ENCODE results near the gene PTGER1. TPM values are rescaled to one million over a fixed set of nuclear protein-coding genes. Genes with fewer than 3 reads are reported as not detected.

Gene PTGER1
- total and polyA plus RNA-seq, 2 experiments from 2014 or later: 0.57 TPM; not detected in 1

DNA sequence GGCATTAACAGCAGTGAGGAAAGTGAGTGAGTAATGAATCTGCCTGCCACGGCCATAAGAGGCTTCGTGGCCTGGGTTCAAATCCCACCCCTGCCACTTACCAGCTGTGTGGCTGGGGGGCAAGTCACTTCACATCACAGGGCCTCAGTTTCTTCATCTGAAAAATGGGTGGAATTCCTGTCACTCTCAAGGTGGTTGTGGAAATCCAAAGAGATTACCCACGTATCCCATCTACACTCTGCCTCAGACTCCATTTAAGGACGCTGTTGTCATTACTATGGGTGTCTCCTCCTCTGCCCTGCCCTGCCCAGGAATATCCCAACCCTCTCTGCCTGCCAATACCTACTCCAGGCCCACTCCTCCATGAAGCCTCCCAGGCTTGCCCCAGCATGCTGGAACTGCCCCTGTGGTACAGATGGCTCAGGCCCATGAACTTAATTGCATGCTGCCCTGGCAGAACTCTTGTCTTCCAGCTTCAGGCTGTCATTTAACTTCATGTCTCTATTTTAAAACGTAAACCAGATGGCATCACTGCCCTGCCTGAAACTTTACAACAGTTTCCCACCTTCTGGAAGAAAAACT lies 17.7 kb upstream of the PTGER1 start (continued):
- TF ChIP-seq, protein P1, sequence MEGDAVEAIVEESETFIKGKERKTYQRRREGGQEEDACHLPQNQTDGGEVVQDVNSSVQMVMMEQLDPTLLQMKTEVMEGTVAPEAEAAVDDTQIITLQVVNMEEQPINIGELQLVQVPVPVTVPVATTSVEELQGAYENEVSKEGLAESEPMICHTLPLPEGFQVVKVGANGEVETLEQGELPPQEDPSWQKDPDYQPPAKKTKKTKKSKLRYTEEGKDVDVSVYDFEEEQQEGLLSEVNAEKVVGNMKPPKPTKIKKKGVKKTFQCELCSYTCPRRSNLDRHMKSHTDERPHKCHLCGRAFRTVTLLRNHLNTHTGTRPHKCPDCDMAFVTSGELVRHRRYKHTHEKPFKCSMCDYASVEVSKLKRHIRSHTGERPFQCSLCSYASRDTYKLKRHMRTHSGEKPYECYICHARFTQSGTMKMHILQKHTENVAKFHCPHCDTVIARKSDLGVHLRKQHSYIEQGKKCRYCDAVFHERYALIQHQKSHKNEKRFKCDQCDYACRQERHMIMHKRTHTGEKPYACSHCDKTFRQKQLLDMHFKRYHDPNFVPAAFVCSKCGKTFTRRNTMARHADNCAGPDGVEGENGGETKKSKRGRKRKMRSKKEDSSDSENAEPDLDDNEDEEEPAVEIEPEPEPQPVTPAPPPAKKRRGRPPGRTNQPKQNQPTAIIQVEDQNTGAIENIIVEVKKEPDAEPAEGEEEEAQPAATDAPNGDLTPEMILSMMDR (conservative IDR thresholded peaks at IDR 0.05; ENCODE audit: low read depth in 2 of 2): no peak
- no peak for TF ChIP-seq ZNF114 (CRISPR knock-in tag; IDR thresholded peaks at IDR 0.05)

DNA sequence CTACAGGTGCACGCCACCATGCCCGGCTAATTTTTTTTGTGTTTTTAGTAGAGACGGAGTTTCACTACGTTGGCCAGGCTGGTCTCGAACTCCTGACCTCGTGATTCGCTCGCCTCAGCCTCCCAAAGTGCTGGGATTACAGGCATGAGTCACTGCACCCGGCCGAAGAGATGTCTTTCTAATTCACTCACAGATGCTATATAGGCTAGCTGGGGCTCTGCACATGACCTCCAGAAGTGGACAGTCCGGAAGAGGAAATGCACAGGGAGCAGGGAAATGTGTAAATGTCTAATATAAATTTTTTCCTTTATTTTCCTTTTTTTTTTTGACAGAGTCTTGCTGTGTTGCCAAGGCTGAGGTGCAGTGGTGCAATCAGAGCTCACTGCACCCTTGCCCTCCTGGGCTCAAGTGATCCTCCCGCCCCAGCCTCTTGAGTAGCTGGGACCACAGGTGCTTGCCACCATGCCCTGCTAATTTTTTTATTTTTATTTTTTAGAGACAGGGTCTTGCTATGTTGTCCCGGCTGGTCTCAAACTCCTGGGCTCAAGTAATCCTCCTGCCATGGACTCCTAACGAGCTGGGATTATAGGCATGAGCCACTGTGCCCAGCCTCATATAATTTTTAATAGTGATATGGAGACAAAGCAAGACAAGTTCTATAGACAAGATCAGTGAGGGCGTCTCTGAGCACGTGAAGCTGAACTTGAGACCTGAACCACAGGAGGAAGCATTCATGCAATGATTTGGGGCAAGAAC lies 12.4 kb upstream of the PTGER1 start:
- TF ChIP-seq, protein P1 (conservative IDR thresholded peaks at IDR 0.05; ENCODE audit: low read depth in 2 of 2): no peak
- TF ChIP-seq JUNB (IDR thresholded peaks at IDR 0.05; ENCODE audit: unreplicated experiment) (no peak), CREB1 (CRISPR knock-in tag; IDR thresholded peaks at IDR 0.05; ENCODE audit: low read depth) (no peak), EZH2phosphoT487 (IDR thresholded peaks at IDR 0.05; ENCODE audit: unreplicated experiment) (no peak), POLR2AphosphoS5 (IDR thresholded peaks at IDR 0.05; ENCODE audit: low read depth) (no peak)
- TF ChIP-seq, protein P2, sequence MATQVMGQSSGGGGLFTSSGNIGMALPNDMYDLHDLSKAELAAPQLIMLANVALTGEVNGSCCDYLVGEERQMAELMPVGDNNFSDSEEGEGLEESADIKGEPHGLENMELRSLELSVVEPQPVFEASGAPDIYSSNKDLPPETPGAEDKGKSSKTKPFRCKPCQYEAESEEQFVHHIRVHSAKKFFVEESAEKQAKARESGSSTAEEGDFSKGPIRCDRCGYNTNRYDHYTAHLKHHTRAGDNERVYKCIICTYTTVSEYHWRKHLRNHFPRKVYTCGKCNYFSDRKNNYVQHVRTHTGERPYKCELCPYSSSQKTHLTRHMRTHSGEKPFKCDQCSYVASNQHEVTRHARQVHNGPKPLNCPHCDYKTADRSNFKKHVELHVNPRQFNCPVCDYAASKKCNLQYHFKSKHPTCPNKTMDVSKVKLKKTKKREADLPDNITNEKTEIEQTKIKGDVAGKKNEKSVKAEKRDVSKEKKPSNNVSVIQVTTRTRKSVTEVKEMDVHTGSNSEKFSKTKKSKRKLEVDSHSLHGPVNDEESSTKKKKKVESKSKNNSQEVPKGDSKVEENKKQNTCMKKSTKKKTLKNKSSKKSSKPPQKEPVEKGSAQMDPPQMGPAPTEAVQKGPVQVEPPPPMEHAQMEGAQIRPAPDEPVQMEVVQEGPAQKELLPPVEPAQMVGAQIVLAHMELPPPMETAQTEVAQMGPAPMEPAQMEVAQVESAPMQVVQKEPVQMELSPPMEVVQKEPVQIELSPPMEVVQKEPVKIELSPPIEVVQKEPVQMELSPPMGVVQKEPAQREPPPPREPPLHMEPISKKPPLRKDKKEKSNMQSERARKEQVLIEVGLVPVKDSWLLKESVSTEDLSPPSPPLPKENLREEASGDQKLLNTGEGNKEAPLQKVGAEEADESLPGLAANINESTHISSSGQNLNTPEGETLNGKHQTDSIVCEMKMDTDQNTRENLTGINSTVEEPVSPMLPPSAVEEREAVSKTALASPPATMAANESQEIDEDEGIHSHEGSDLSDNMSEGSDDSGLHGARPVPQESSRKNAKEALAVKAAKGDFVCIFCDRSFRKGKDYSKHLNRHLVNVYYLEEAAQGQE (IDR thresholded peaks at IDR 0.05; ENCODE audit: unreplicated experiment): no peak
- TF ChIP-seq, protein P3, sequence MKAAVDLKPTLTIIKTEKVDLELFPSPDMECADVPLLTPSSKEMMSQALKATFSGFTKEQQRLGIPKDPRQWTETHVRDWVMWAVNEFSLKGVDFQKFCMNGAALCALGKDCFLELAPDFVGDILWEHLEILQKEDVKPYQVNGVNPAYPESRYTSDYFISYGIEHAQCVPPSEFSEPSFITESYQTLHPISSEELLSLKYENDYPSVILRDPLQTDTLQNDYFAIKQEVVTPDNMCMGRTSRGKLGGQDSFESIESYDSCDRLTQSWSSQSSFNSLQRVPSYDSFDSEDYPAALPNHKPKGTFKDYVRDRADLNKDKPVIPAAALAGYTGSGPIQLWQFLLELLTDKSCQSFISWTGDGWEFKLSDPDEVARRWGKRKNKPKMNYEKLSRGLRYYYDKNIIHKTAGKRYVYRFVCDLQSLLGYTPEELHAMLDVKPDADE (IDR thresholded peaks at IDR 0.05): no peak
- Histone ChIP-seq H3F3A (replicated peaks; ENCODE audit: low read depth) (peaks cover 4% of the 10 kb centered on the region; the same call in 1 of the 2 replicates), H3K79me2 (replicated peaks; ENCODE audit: insufficient read depth) (no peaks in the 10 kb centered on the region), H2AFZ (no peak overlapping the region), H3K27ac (ENCODE audit: low read depth) (no peak overlapping the region), H3K36me3 (ENCODE audit: insufficient read depth) (peaks cover 11% of the 10 kb centered on the region), H3K9me2 (ENCODE audit: insufficient read depth) (no peaks in the 10 kb centered on the region), H3K4me2 (no peak overlapping the region), H3K4me1 (ENCODE audit: insufficient read depth) (no peaks in the 10 kb centered on the region), H3K4me3 (no peak overlapping the region), H4K20me1 (replicated peaks; ENCODE audit: insufficient read depth) (peaks cover 10% of the 10 kb centered on the region), H3K27me3 (ENCODE audit: insufficient read depth) (no peaks in the 10 kb centered on the region)
- no peaks in the 10 kb centered on the region for H3K9me3 Mint-ChIP-seq
- DNase-seq (ENCODE audit: low spot score): no peak
- H3K27me3 Mint-ChIP-seq (ENCODE audit: insufficient read depth, low read depth, poor library complexity): peaks cover 5% of the 10 kb centered on the region
- no peak overlapping the region for H3K27ac Mint-ChIP-seq
- peaks cover 48% of the 10 kb centered on the region for H3K36me3 Mint-ChIP-seq (ENCODE audit: low read depth)
- H3K4me1 Mint-ChIP-seq: peaks cover 2% of the 10 kb centered on the region; the same call in 2 of the 3 replicates
- ATAC-seq: no peak
- H3K4me3 Mint-ChIP-seq: no peak overlapping the region

All from GM23338 (cell line).